Endodermal cell (in vitro differentiated cells): ENCODE data around the gene PARD3B. TPM values are rescaled to one million over a fixed set of nuclear protein-coding genes. Genes with fewer than 3 reads are reported as not detected.
A peak's percentile ranks its signal among the peaks of the same experiment; 100 is the strongest.

ENCODE experiments used
- DNase-seq: peaks from one replicate; pipeline ENCODE4 v3.0.0-alpha.2; 2017
- H3K27ac ChIP-seq: 2 replicates; pipeline ENCODE4 v1.5.1; 2013; ENCODE audit warnings: mild to moderate bottlenecking, low read depth, low read length, moderate library complexity
- H3K27me3 ChIP-seq: 2 replicates; pipeline ENCODE4 v1.6.1; 2013; ENCODE audit warnings: mild to moderate bottlenecking, low read length, moderate library complexity; ENCODE audit not compliant: insufficient read depth, control insufficient read depth, poor library complexity, severe bottlenecking
- H3K36me3 ChIP-seq: 2 replicates; pipeline ENCODE4 v1.7.0; 2013; ENCODE audit warnings: mild to moderate bottlenecking, low read length, moderate library complexity; ENCODE audit not compliant: control insufficient read depth, insufficient read depth
- H3K4me1 ChIP-seq: one replicate; pipeline ENCODE4 v1.7.0; 2013; ENCODE audit warnings: low read length; ENCODE audit not compliant: control insufficient read depth, insufficient read depth
- H3K4me3 ChIP-seq: 2 replicates; pipeline ENCODE4 v1.5.1; 2013; ENCODE audit warnings: mild to moderate bottlenecking, low read length, moderate library complexity
- H3K9ac ChIP-seq: 2 replicates; pipeline ENCODE4 v1.6.1; 2013; ENCODE audit warnings: mild to moderate bottlenecking, low read length, moderate library complexity; ENCODE audit not compliant: poor library complexity, severe bottlenecking; ENCODE audit errors: extremely low read depth
- H3K9me3 ChIP-seq: 2 replicates; pipeline ENCODE4 v1.6.1; 2013; ENCODE audit warnings: mild to moderate bottlenecking, low read length, moderate library complexity; ENCODE audit not compliant: control insufficient read depth
- H3K27ac Mint-ChIP-seq: 2 replicates; pipeline ENCODE4 v1.8.0; 2020; ENCODE audit warnings: mixed read lengths
- H3K27me3 Mint-ChIP-seq: 2 replicates; pipeline ENCODE4 v1.8.0; 2021; ENCODE audit warnings: mild to moderate bottlenecking, mixed read lengths; ENCODE audit not compliant: insufficient read depth
- H3K36me3 Mint-ChIP-seq: 2 replicates; pipeline ENCODE4 v1.8.0; 2020; ENCODE audit warnings: low read depth, mixed read lengths
- H3K4me1 Mint-ChIP-seq: 2 replicates; pipeline ENCODE4 v1.8.0; 2020; ENCODE audit warnings: mixed read lengths
- H3K4me3 Mint-ChIP-seq: 2 replicates; pipeline ENCODE4 v1.8.0; 2020; ENCODE audit warnings: mild to moderate bottlenecking, moderate library complexity, mixed read lengths
- H3K9me3 Mint-ChIP-seq: 2 replicates; pipeline ENCODE4 v1.8.0; 2020; ENCODE audit warnings: mild to moderate bottlenecking, mixed read lengths
- WGBS, 2 experiments: methylation state at CpG; one replicate each; pipeline versions ENCODE4 v1.1.5 to v1.1.7; 2013; ENCODE audit warnings: missing lambda C conversion rate in 2 of 2, mixed read lengths in 1 of 2; ENCODE audit not compliant: insufficient coverage in 1 of 2, insufficient read length in 1 of 2; 5-methylcytosine and 5-hydroxymethylcytosine counted together
- total RNA-seq, 2 donors: library from RNA; stranded (reverse); fragmentation: NEBNext Ultra II Directional in 1 of 2; extraction: Animal tissue kit (Norgen Biotek cat#: 25700) in 1 of 2; gene quantifications; 2 replicates in 1 of 2; 3 replicates in 1 of 2; pipeline ENCODE4 v1.2.1, GENCODE V29; 2021
- TF ChIP-seq, protein P1 (sequence below): fragments of 200-600 bp; sonication (generic); conservative IDR thresholded peaks from 2 replicates; pipeline ENCODE4 v1.5.0; 2021; ENCODE audit warnings: antibody characterized with exemption, mild to moderate bottlenecking

Gene PARD3B
- total RNA-seq, 2 donors from 2014 or later: 2.5 to 5.6 TPM

DNA sequence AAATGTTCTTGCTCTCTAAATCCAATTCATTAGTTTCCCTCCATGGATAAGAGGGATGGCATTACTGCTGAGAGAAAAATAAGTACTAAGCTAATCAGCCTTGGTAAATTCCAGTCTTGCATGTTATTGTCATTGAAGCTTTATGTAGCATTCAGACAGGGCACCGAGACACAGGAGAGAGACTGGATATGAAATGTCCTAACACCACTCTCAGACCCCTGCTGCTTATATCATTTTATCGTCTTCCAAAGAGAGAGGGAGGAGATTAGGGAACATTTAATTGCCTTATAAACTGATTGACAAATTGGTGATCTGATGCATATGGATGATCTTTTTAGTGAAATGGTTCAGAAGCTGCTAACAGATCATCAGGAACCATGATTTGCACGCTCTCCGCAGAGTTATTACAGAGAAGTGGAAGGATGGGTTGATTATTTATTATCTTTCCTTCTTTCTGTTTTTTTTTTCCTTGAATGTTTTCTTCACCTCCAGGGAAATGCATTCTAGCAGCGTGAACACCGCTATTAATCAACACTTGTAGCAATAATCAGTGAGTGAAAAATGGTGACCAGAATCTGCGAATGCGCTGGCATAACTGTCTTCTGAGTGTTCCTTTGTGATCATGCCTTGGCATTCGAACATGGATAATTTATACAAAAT, 986.3 kb downstream of the PARD3B start:
- Histone ChIP-seq H3K36me3 (no peaks in the 10 kb centered on the region), H3K27me3 (no peaks in the 10 kb centered on the region), H3K9me3 (no peaks in the 10 kb centered on the region), H3K27ac (no peak overlapping the region), H3K4me3 (no peak overlapping the region), H3K4me1 (no peaks in the 10 kb centered on the region), H3K9ac (no peak overlapping the region)
- H3K36me3 Mint-ChIP-seq: no peaks in the 10 kb centered on the region
- DNase-seq: no peak
- no peak overlapping the region for H3K4me3 Mint-ChIP-seq
- peaks cover 16% of the 10 kb centered on the region for H3K27me3 Mint-ChIP-seq
- no peak overlapping the region for H3K27ac Mint-ChIP-seq
- H3K4me1 Mint-ChIP-seq: peaks cover 6% of the 10 kb centered on the region
- no peaks in the 10 kb centered on the region for H3K9me3 Mint-ChIP-seq
- 93 to 95% methylated on average over 8 to 9 of the region's 9 CpGs for WGBS, 2 experiments
- TF ChIP-seq, protein P1, sequence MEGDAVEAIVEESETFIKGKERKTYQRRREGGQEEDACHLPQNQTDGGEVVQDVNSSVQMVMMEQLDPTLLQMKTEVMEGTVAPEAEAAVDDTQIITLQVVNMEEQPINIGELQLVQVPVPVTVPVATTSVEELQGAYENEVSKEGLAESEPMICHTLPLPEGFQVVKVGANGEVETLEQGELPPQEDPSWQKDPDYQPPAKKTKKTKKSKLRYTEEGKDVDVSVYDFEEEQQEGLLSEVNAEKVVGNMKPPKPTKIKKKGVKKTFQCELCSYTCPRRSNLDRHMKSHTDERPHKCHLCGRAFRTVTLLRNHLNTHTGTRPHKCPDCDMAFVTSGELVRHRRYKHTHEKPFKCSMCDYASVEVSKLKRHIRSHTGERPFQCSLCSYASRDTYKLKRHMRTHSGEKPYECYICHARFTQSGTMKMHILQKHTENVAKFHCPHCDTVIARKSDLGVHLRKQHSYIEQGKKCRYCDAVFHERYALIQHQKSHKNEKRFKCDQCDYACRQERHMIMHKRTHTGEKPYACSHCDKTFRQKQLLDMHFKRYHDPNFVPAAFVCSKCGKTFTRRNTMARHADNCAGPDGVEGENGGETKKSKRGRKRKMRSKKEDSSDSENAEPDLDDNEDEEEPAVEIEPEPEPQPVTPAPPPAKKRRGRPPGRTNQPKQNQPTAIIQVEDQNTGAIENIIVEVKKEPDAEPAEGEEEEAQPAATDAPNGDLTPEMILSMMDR: no peak

DNA sequence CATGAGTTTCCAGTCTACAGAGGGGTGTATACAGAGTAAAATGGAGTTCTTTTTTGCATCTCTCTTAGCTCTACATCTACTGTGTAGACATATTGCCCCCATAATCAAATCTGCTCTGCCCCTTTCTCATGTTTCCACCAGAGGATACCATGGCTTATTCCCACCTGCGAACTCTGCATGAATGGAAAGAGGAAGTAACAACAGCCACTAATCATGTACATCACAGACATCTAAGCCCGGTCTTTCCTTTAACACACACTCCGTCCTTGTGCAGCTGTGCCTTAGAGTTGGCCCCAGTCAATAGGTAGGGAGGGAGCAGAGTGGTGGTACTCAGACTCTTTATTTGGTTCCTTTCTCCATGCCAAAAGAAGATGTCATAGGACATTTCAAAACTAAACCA, 989.7 kb downstream of the PARD3B start:
- Histone ChIP-seq H3K4me3 (no peak overlapping the region), H3K27ac (no peak overlapping the region), H3K9ac (no peak overlapping the region), H3K9me3 (no peaks in the 10 kb centered on the region), H3K36me3 (no peaks in the 10 kb centered on the region), H3K4me1 (no peaks in the 10 kb centered on the region), H3K27me3 (peaks cover 5% of the 10 kb centered on the region)
- peaks cover 37% of the 10 kb centered on the region for H3K27me3 Mint-ChIP-seq
- H3K9me3 Mint-ChIP-seq: no peaks in the 10 kb centered on the region
- DNase-seq: no peak
- WGBS, 2 experiments: 81 to 94% methylated on average over 2 to 3 of the region's 3 CpGs
- H3K36me3 Mint-ChIP-seq: no peaks in the 10 kb centered on the region
- TF ChIP-seq, protein P1: no peak
- H3K27ac Mint-ChIP-seq: no peak overlapping the region
- H3K4me1 Mint-ChIP-seq: peaks cover 8% of the 10 kb centered on the region
- no peak overlapping the region for H3K4me3 Mint-ChIP-seq

DNA sequence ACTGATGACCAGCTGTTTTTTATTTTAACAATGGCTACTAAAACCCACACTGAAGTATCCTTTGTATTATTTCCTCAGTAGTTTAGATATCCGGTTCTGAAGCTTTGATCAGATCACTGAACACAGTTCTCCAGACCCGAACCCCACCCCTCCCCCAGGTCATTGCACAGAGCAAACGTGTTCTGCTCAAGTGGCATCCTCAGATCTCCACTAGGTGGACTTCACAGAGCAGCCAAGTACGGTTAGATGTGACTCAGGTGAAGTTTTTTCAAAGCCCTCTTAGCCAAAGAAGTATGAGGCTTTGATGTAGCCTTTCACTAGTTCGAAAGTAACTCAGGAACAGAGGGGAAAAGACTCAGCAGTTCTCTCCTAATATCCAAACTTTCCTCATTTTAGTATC, 994.3 kb downstream of the PARD3B start:
- H3K27ac ChIP-seq: no peak overlapping the region
- no peaks in the 10 kb centered on the region for H3K4me1 ChIP-seq
- peaks cover 5% of the 10 kb centered on the region for H3K27me3 ChIP-seq
- Mint-ChIP-seq H3K36me3 (no peaks in the 10 kb centered on the region), H3K27ac (no peak overlapping the region), H3K4me3 (no peak overlapping the region), H3K9me3 (no peaks in the 10 kb centered on the region), H3K4me1 (peaks cover 2% of the 10 kb centered on the region), H3K27me3 (peaks cover 38% of the 10 kb centered on the region)
- DNase-seq: no peak
- no peak overlapping the region for H3K9ac ChIP-seq
- TF ChIP-seq, protein P1: peak; percentile 68
- no peak overlapping the region for H3K4me3 ChIP-seq
- WGBS, 2 experiments: 82 to 91% methylated on average over 3 to 5 of the region's 5 CpGs
- no peaks in the 10 kb centered on the region for H3K9me3 ChIP-seq
- H3K36me3 ChIP-seq: no peaks in the 10 kb centered on the region
